ENCODE measurements around the gene ITGA8. TPM values are rescaled to one million over a fixed set of nuclear protein-coding genes. Genes with fewer than 3 reads are reported as not detected.

Gene ITGA8
- total RNA-seq, 1 experiment from 2014 or later, result 0.02 TPM

GRCh38 chr10:15684768-15685167, 35.0 kb downstream of the ITGA8 start:
- no peak overlapping the region for H3K4me3 ChIP-seq (replicated peaks in 1 of 2; ENCODE audit: low read depth in 1 of 2, low read length in 2 of 2)
- no peaks in the 10 kb centered on the region for H3K9me3 ChIP-seq (ENCODE audit: control insufficient read depth in 1 of 2, insufficient read depth in 1 of 2, low read depth in 1 of 2, low read length in 2 of 2)
- no peak for DNase-seq (ENCODE audit: low read depth, low spot score)
- no peaks in the 10 kb centered on the region for H3K79me2 ChIP-seq (ENCODE audit: insufficient read depth, low read length)
- ChIA-PET CTCF (no interaction called here), POLR2A (no interaction called here), RAD21 (ENCODE audit: low non-redundant PET in 1 of 2, low total read pairs in 2 of 2, uncharacterized antibody in 2 of 2, unreplicated experiment in 2 of 2) (no interaction called here)
- H3K4me2 ChIP-seq (ENCODE audit: low read length), result no peak overlapping the region
- no peak for ATAC-seq
- no peak for TF ChIP-seq POLR2AphosphoS5 (IDR thresholded peaks at IDR 0.05; ENCODE audit: low read depth, low read length)
- no peak for TF ChIP-seq CEBPB (IDR thresholded peaks at IDR 0.05; ENCODE audit: low read depth)
- TF ChIP-seq ZNF274 (IDR thresholded peaks at IDR 0.05; ENCODE audit: low read depth, low read length), result no peak
- TF ChIP-seq ZBTB33 (IDR thresholded peaks at IDR 0.05; ENCODE audit: extremely low read depth, insufficient replicate concordance, low read length), result no peak
- no peak for TF ChIP-seq FOSL1 (IDR thresholded peaks at IDR 0.05; ENCODE audit: low read depth)
- TF ChIP-seq JUND (IDR thresholded peaks at IDR 0.05), result no peak
- TF ChIP-seq CBX3 (IDR thresholded peaks at IDR 0.05; ENCODE audit: low read depth), result no peak
- no peak for TF ChIP-seq EZH2 (IDR thresholded peaks at IDR 0.05)
- no peak for TF ChIP-seq POLR2A (IDR thresholded peaks at IDR 0.05; ENCODE audit: borderline replicate concordance, extremely low read depth, insufficient read depth, insufficient read length)
- TF ChIP-seq ZFX (IDR thresholded peaks at IDR 0.05), result no peak
- H2AFZ ChIP-seq (ENCODE audit: low read depth, low read length, poor library complexity, severe bottlenecking), result no peak overlapping the region
- peaks cover 73% of the 10 kb centered on the region for H3K27me3 ChIP-seq (ENCODE audit: insufficient read depth, low read length)
- no peaks in the 10 kb centered on the region for H3K4me1 ChIP-seq (ENCODE audit: control insufficient read depth in 1 of 2, insufficient read depth in 2 of 2, low read length in 2 of 2)
- H3K27ac ChIP-seq (ENCODE audit: low read depth, low read length), result no peak overlapping the region
- no peaks in the 10 kb centered on the region for H3K36me3 ChIP-seq (ENCODE audit: control insufficient read depth in 1 of 2, insufficient read depth in 2 of 2, low read length in 2 of 2)
- H4K20me1 ChIP-seq (ENCODE audit: insufficient read depth), result no peaks in the 10 kb centered on the region
- no TSS peak for BruUV-seq (replicated peaks)
- intact Hi-C loops (cut with micrococcal nuclease), result no loop called here
- H3K9me2 ChIP-seq (ENCODE audit: insufficient read depth), result no peaks in the 10 kb centered on the region
- no peak overlapping the region for H3K9ac ChIP-seq (ENCODE audit: low read length)

- Histone ChIP-seq H3K4me1 (ENCODE audit: control insufficient read depth in 1 of 2, insufficient read depth in 2 of 2, low read length in 2 of 2) (no peaks in the 10 kb centered on the region), H3K36me3 (ENCODE audit: control insufficient read depth in 1 of 2, insufficient read depth in 2 of 2, low read length in 2 of 2) (no peaks in the 10 kb centered on the region), H3K27ac (ENCODE audit: low read depth, low read length) (no peak overlapping the region), H3K4me3 (replicated peaks in 1 of 2; ENCODE audit: low read depth in 1 of 2, low read length in 2 of 2) (no peak overlapping the region), H4K20me1 (ENCODE audit: insufficient read depth) (no peaks in the 10 kb centered on the region; the same call in 1 of the 2 replicates), H3K79me2 (ENCODE audit: insufficient read depth, low read length) (no peaks in the 10 kb centered on the region), H2AFZ (ENCODE audit: low read depth, low read length, poor library complexity, severe bottlenecking) (no peak overlapping the region), H3K9me2 (ENCODE audit: insufficient read depth) (no peaks in the 10 kb centered on the region), H3K9ac (ENCODE audit: low read length) (no peak overlapping the region), H3K27me3 (ENCODE audit: insufficient read depth, low read length) (peaks cover 40% of the 10 kb centered on the region), H3K9me3 (ENCODE audit: control insufficient read depth in 1 of 2, insufficient read depth in 1 of 2, low read depth in 1 of 2, low read length in 2 of 2) (no peaks in the 10 kb centered on the region), H3K4me2 (ENCODE audit: low read length) (no peak overlapping the region)
- ATAC-seq (no peak), DNase-seq (ENCODE audit: low read depth, low spot score) (no peak)
- TF ChIP-seq FOSL1 (IDR thresholded peaks at IDR 0.05; ENCODE audit: low read depth), result no peak
- RAD21 ChIA-PET (ENCODE audit: low non-redundant PET in 1 of 2, low total read pairs in 2 of 2, uncharacterized antibody in 2 of 2, unreplicated experiment in 2 of 2), result no interaction called here
- CTCF ChIA-PET, result no interaction called here
- intact Hi-C loops (cut with micrococcal nuclease), result no loop called here
- POLR2A ChIA-PET, result no interaction called here
- BruUV-seq (replicated peaks), result no TSS peak
Measured at GRCh38 chr10:15681076-15681475, 38.6 kb downstream of the ITGA8 start.
